ENCODE results near the gene KRTAP4-16. TPM values are rescaled to one million over a fixed set of nuclear protein-coding genes. Genes with fewer than 3 reads are reported as not detected.
"Not testable (repeated sequence)": the region's sequence is repeated elsewhere in the genome, so short reads cannot be mapped to it uniquely, and the experiment has no call there.

KRTAP4-16 gene
- total and polyA plus RNA-seq, 2 donors (not counting 3 experiments of a cell fraction or from before 2014, with no cell fraction given): not detected

GRCh38 chr17:41108728-41109386 lies 6.8 kb upstream of the KRTAP4-16 start:
- H2AFZ ChIP-seq (ENCODE audit: low read depth, low read length); H3K4me2 ChIP-seq (ENCODE audit: insufficient read depth, low read length); H3K9me3 ChIP-seq (replicated peaks; ENCODE audit: control insufficient read depth, insufficient read depth, low read length); BruUV-seq (replicated peaks); H4K20me1 ChIP-seq (replicated peaks; ENCODE audit: control insufficient read depth, extremely low read depth, insufficient read depth, low read length); dilution Hi-C loops (cut with MboI; ENCODE audit: extremely low pct_ligation_motif_present, low sequenced_read_pairs); H3K4me3 ChIP-seq (replicated peaks in 1 of 3; ENCODE audit: insufficient read depth in 1 of 3, low read depth in 1 of 3, low read length in 3 of 3); H3K27ac ChIP-seq (ENCODE audit: insufficient read depth, low read depth, low read length); H3K4me1 ChIP-seq (ENCODE audit: control insufficient read depth, extremely low read depth, insufficient read depth, low read length); H3K36me3 ChIP-seq (ENCODE audit: control insufficient read depth in 2 of 2, extremely low read depth in 1 of 2, insufficient read depth in 2 of 2, low read length in 2 of 2); FAIRE-seq; DNase-seq (ENCODE audit: low read depth, low spot score); H3K79me2 ChIP-seq (ENCODE audit: control insufficient read depth, insufficient read depth, low read length); H3K27me3 ChIP-seq (ENCODE audit: control insufficient read depth in 2 of 2, insufficient read depth in 2 of 2, low read length in 2 of 2); H3K9ac ChIP-seq (replicated peaks; ENCODE audit: extremely low read depth, insufficient read depth, low read length); intact Hi-C loops (cut with micrococcal nuclease); POLR2A ChIA-PET; H3K9me1 ChIP-seq (replicated peaks; ENCODE audit: control insufficient read depth, extremely low read depth, insufficient read depth, low read length): not testable (repeated sequence)
- CTCF ChIA-PET: interaction anchor here (1.6 kb wide), 1 partner anchor 50 kb away, joined by 3 read pairs; the partner anchor contains the start of gene KRTAP2-3

GRCh38 chr17:41107941-41108450 lies 6.0 kb upstream of the KRTAP4-16 start:
- Histone ChIP-seq H2AFZ (ENCODE audit: low read depth, low read length) (no peak overlapping the region), H3K27ac (ENCODE audit: insufficient read depth, low read depth, low read length) (no peak overlapping the region), H3K4me1 (ENCODE audit: control insufficient read depth, extremely low read depth, insufficient read depth, low read length) (no peaks in the 10 kb centered on the region), H3K4me2 (ENCODE audit: insufficient read depth, low read length) (no peak overlapping the region), H3K4me3 (replicated peaks in 1 of 3; ENCODE audit: insufficient read depth in 1 of 3, low read depth in 1 of 3, low read length in 3 of 3) (no peak overlapping the region), H3K9me1 (replicated peaks; ENCODE audit: control insufficient read depth, extremely low read depth, insufficient read depth, low read length) (no peaks in the 10 kb centered on the region), H3K9me3 (replicated peaks; ENCODE audit: control insufficient read depth, insufficient read depth, low read length) (no peaks in the 10 kb centered on the region), H3K79me2 (ENCODE audit: control insufficient read depth, insufficient read depth, low read length) (no peaks in the 10 kb centered on the region), H3K36me3 (ENCODE audit: control insufficient read depth in 2 of 2, extremely low read depth in 1 of 2, insufficient read depth in 2 of 2, low read length in 2 of 2) (no peaks in the 10 kb centered on the region), H3K27me3 (ENCODE audit: control insufficient read depth in 2 of 2, insufficient read depth in 2 of 2, low read length in 2 of 2) (peaks cover 0 to 2% of the 10 kb centered on the region in 2 experiments), H3K9ac (replicated peaks; ENCODE audit: extremely low read depth, insufficient read depth, low read length) (no peak overlapping the region), H4K20me1 (replicated peaks; ENCODE audit: control insufficient read depth, extremely low read depth, insufficient read depth, low read length) (no peaks in the 10 kb centered on the region)
- no TSS peak for BruUV-seq (replicated peaks)
- no peak for TF ChIP-seq FOS (IDR thresholded peaks at IDR 0.05; ENCODE audit: borderline replicate concordance, insufficient read depth, low read length)
- TF ChIP-seq EZH2 (IDR thresholded peaks at IDR 0.05; ENCODE audit: borderline replicate concordance, low read depth, low read length, severe bottlenecking): no peak
- no peak for TF ChIP-seq MYC (IDR thresholded peaks at IDR 0.05; ENCODE audit: low read depth, low read length)
- no peak for TF ChIP-seq GATA2 (IDR thresholded peaks at IDR 0.05; ENCODE audit: insufficient read depth, insufficient read length, low read depth, low read length)
- TF ChIP-seq POLR2A (IDR thresholded peaks at IDR 0.05; ENCODE audit: low read depth, low read length): no peak
- TF ChIP-seq JUN (IDR thresholded peaks at IDR 0.05; ENCODE audit: borderline replicate concordance, insufficient read depth, insufficient read length, low read depth): no peak
- no peak for TF ChIP-seq CTCF (IDR thresholded peaks at IDR 0.05; ENCODE audit: extremely low read depth in 1 of 2, insufficient read depth in 1 of 2, low read depth in 1 of 2, low read length in 2 of 2)
- TF ChIP-seq POLR2AphosphoS5 (IDR thresholded peaks at IDR 0.05; ENCODE audit: insufficient read depth, low read depth, low read length): no peak
- TF ChIP-seq MAX (IDR thresholded peaks at IDR 0.05; ENCODE audit: insufficient read depth, insufficient read length): no peak
- ChIA-PET POLR2A (no interaction called here), CTCF (interaction anchor here (1.6 kb wide), 1 partner anchor 49 kb away, joined by 3 read pairs; the partner anchor contains the start of gene KRTAP2-3)
- no peak for FAIRE-seq
- dilution Hi-C loops (cut with MboI; ENCODE audit: extremely low pct_ligation_motif_present, low sequenced_read_pairs) (no loop called here), intact Hi-C loops (cut with micrococcal nuclease) (no loop called here)
- no peak for DNase-seq (ENCODE audit: low read depth, low spot score)
